OCI-LY1 (cell line): ENCODE results near the gene ALAD.
"Not testable (repeated sequence)": the region's sequence is repeated elsewhere in the genome, so short reads cannot be mapped to it uniquely, and the experiment has no call there.

Source experiments
- H2AFZ ChIP-seq: fragments of 200-600 bp; sonication (generic), shearing (Covaris generic); 2 replicates; pipeline ENCODE4 v1.6.0; 2014; ENCODE audit warnings: antibody characterized with exemption, mild to moderate bottlenecking, low read length
- H3F3A ChIP-seq: fragments of 200-600 bp; sonication (generic), shearing (Covaris generic); 2 replicates; pipeline ENCODE4 v1.6.0; 2014; ENCODE audit warnings: mild to moderate bottlenecking, antibody characterized with exemption, low read length, moderate library complexity; ENCODE audit not compliant: insufficient read depth
- H3K27ac ChIP-seq: fragments of 200-600 bp; sonication (generic); 2 replicates; pipeline ENCODE4 v1.5.1; 2014; ENCODE audit warnings: low read length, mixed run types, mild to moderate bottlenecking, low read depth; ENCODE audit not compliant: poor library complexity, severe bottlenecking
- H3K27me3 ChIP-seq: fragments of 200-600 bp; sonication (generic); 2 replicates; pipeline ENCODE4 v1.6.0; 2014; ENCODE audit warnings: antibody characterized with exemption, mild to moderate bottlenecking, low read length, moderate library complexity; ENCODE audit not compliant: insufficient read depth
- H3K36me3 ChIP-seq: fragments of 200-600 bp; sonication (generic); 2 replicates; pipeline ENCODE4 v1.6.1; 2014; ENCODE audit warnings: mild to moderate bottlenecking, antibody characterized with exemption, low read length, moderate library complexity, mixed read lengths; ENCODE audit not compliant: insufficient read depth
- H3K4me1 ChIP-seq: fragments of 200-600 bp; sonication (generic); 2 replicates; pipeline ENCODE4 v1.5.1; 2014; ENCODE audit warnings: mild to moderate bottlenecking, low read length, moderate library complexity; ENCODE audit not compliant: insufficient read depth, severe bottlenecking
- H3K4me2 ChIP-seq: fragments of 200-600 bp; sonication (generic), shearing (Covaris generic); 2 replicates; pipeline ENCODE4 v1.6.1; 2014; ENCODE audit warnings: low read length
- H3K4me3 ChIP-seq: fragments of 200-600 bp; sonication (generic); 2 replicates; pipeline ENCODE4 v1.5.1; 2014; ENCODE audit warnings: low read length, low read depth, mild to moderate bottlenecking, mixed read lengths; ENCODE audit not compliant: poor library complexity, severe bottlenecking
- H3K79me2 ChIP-seq: fragments of 200-600 bp; shearing (Covaris generic); 2 replicates; pipeline ENCODE4 v1.6.1; 2016; ENCODE audit warnings: mixed run types, low read length, mixed read lengths; ENCODE audit not compliant: insufficient read depth
- H3K9ac ChIP-seq: fragments of 200-600 bp; sonication (generic), shearing (Covaris generic); 2 replicates; pipeline ENCODE4 v1.6.1; 2014; ENCODE audit warnings: mild to moderate bottlenecking, low read length, mixed read lengths
- H3K9me2 ChIP-seq: fragments of 200-600 bp; sonication (generic), shearing (Covaris generic); 2 replicates; pipeline ENCODE4 v1.6.1; 2014; ENCODE audit warnings: low read depth, mild to moderate bottlenecking, low read length, mixed read lengths
- H3K9me3 ChIP-seq: fragments of 200-600 bp; shearing (Covaris generic); 2 replicates; pipeline ENCODE4 v1.6.1; 2014; ENCODE audit warnings: low read length, mixed read lengths
- H4K20me1 ChIP-seq: fragments of 200-600 bp; sonication (generic), shearing (Covaris generic); 2 replicates; pipeline ENCODE4 v1.6.0; 2016; ENCODE audit warnings: mild to moderate bottlenecking, low read length; ENCODE audit not compliant: insufficient read depth
- CTCF ChIP-seq: fragments of 200-600 bp; sonication (generic), shearing (Covaris generic); IDR thresholded peaks from 2 replicates; pipeline ENCODE4 v1.5.1; 2017; ENCODE audit warnings: mild to moderate bottlenecking, antibody characterized with exemption, low read length, moderate library complexity, mixed read lengths
- EZH2 ChIP-seq: fragments of 200-600 bp; sonication (generic), shearing (Covaris generic); IDR thresholded peaks from 2 replicates; pipeline ENCODE4 v1.8.0; 2017; ENCODE audit warnings: borderline replicate concordance, mixed run types, mild to moderate bottlenecking, antibody characterized with exemption, low read length, moderate library complexity, mixed read lengths

The ALAD gene

GRCh38 chr9:113444736-113445135, 43.7 kb upstream of the ALAD start:
- H3K36me3 ChIP-seq = no peaks in the 10 kb centered on the region
- no peak overlapping the region for H3K27ac ChIP-seq
- no peaks in the 10 kb centered on the region for H3K9me2 ChIP-seq
- no peak overlapping the region for H3K9ac ChIP-seq
- no peak overlapping the region for H3K4me3 ChIP-seq
- no peaks in the 10 kb centered on the region for H3K27me3 ChIP-seq
- TF ChIP-seq CTCF = no peak
- no peak for TF ChIP-seq EZH2
- no peaks in the 10 kb centered on the region for H3K4me1 ChIP-seq
- no peak overlapping the region for H2AFZ ChIP-seq
- no peaks in the 10 kb centered on the region for H3F3A ChIP-seq
- H4K20me1 ChIP-seq = no peaks in the 10 kb centered on the region
- no peaks in the 10 kb centered on the region for H3K79me2 ChIP-seq
- H3K9me3 ChIP-seq = no peaks in the 10 kb centered on the region
- H3K4me2 ChIP-seq = no peak overlapping the region

GRCh38 chr9:113437716-113438115, 36.6 kb upstream of the ALAD start:
- not testable (repeated sequence) for H3K4me2 ChIP-seq, H3K4me3 ChIP-seq, H3K4me1 ChIP-seq, H3K9me3 ChIP-seq, H3K27ac ChIP-seq, H2AFZ ChIP-seq, H3K36me3 ChIP-seq, H3K27me3 ChIP-seq, H3K79me2 ChIP-seq, H3K9ac ChIP-seq, H4K20me1 ChIP-seq, H3F3A ChIP-seq, H3K9me2 ChIP-seq

GRCh38 chr9:113436728-113437515, 35.8 kb upstream of the ALAD start:
- no peak overlapping the region for H3K4me3 ChIP-seq
- H3K27me3 ChIP-seq = no peaks in the 10 kb centered on the region
- no peak overlapping the region for H3K9ac ChIP-seq
- H3K4me1 ChIP-seq = no peaks in the 10 kb centered on the region
- H3K9me3 ChIP-seq = no peaks in the 10 kb centered on the region
- H3K9me2 ChIP-seq = no peaks in the 10 kb centered on the region
- H3F3A ChIP-seq = no peaks in the 10 kb centered on the region
- TF ChIP-seq EZH2 (no peak), CTCF (no peak)
- no peak overlapping the region for H3K4me2 ChIP-seq
- H4K20me1 ChIP-seq = no peaks in the 10 kb centered on the region
- H2AFZ ChIP-seq = no peak overlapping the region
- H3K27ac ChIP-seq = no peak overlapping the region
- H3K36me3 ChIP-seq = no peaks in the 10 kb centered on the region
- H3K79me2 ChIP-seq = no peaks in the 10 kb centered on the region

GRCh38 chr9:113431191-113431590, 30.1 kb upstream of the ALAD start:
- Histone ChIP-seq H3K4me2 (no peak overlapping the region), H3K9me2 (no peaks in the 10 kb centered on the region), H3K9me3 (no peaks in the 10 kb centered on the region), H3K4me3 (no peak overlapping the region), H3F3A (no peaks in the 10 kb centered on the region), H3K27me3 (no peaks in the 10 kb centered on the region), H3K79me2 (no peaks in the 10 kb centered on the region), H4K20me1 (no peaks in the 10 kb centered on the region), H2AFZ (no peak overlapping the region), H3K4me1 (no peaks in the 10 kb centered on the region), H3K36me3 (no peaks in the 10 kb centered on the region), H3K9ac (no peak overlapping the region), H3K27ac (no peak overlapping the region)
- no peak for TF ChIP-seq CTCF
- no peak for TF ChIP-seq EZH2
